ENCODE results near the gene ZBTB6. TPM values are rescaled to one million over a fixed set of nuclear protein-coding genes. Genes with fewer than 3 reads are reported as not detected.
A peak's percentile ranks its signal among the peaks of the same experiment; 100 is the strongest.

Gene ZBTB6
- total and polyA plus RNA-seq, 10 donors: 4.9 to 16.8 (median 11.1) TPM

DNA sequence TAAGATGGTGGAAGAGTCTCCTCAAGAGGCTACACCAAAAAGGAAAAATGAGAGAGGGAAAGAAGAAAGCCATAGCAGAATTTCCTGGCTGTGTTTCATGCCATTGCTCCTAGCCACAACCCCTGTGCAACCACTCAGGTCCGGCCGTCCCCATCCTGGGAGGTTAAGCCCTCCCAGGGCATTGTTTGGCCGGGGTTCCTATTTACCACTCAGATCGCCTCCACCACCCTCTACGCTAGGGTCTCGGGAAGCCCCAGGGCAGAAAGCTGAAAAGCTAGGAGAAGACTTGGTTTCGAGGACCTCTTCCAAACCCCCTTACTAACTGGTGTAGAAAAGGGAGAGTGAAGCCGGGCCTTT is 8.7 kb downstream of the ZBTB6 start:
- Histone ChIP-seq H3K27ac (peak overlapping the region; percentile 92 to 98 (median 96)), H3K27me3 (replicated peaks in 1 of 7) (no peaks in the 10 kb centered on the region), H3K36me3 (peaks cover 0 to 18% (median 7%) of the 10 kb centered on the region in 6 donors), H3K4me1 (peaks cover 25 to 61% (median 49%) of the 10 kb centered on the region in 6 donors), H3K4me3 (peak overlapping the region; percentile 62 to 93 (median 84)), H3K9me3 (no peaks in the 10 kb centered on the region)
- intact Hi-C loops (cut with DNase I; ENCODE audit: low total_unique reads): no loop called here
- DNase-seq: no peak
- TF ChIP-seq, protein P1, sequence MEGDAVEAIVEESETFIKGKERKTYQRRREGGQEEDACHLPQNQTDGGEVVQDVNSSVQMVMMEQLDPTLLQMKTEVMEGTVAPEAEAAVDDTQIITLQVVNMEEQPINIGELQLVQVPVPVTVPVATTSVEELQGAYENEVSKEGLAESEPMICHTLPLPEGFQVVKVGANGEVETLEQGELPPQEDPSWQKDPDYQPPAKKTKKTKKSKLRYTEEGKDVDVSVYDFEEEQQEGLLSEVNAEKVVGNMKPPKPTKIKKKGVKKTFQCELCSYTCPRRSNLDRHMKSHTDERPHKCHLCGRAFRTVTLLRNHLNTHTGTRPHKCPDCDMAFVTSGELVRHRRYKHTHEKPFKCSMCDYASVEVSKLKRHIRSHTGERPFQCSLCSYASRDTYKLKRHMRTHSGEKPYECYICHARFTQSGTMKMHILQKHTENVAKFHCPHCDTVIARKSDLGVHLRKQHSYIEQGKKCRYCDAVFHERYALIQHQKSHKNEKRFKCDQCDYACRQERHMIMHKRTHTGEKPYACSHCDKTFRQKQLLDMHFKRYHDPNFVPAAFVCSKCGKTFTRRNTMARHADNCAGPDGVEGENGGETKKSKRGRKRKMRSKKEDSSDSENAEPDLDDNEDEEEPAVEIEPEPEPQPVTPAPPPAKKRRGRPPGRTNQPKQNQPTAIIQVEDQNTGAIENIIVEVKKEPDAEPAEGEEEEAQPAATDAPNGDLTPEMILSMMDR (IDR thresholded peaks at IDR 0.05 in 8 of 11, conservative IDR thresholded peaks at IDR 0.05 in 3 of 11): no peak
- TF ChIP-seq POLR2AphosphoS5 (IDR thresholded peaks at IDR 0.05) (no peak), POLR2A (IDR thresholded peaks at IDR 0.05) (no peak)
- WGBS, 5 donors: 0 to 1% (median 0%) methylated on average over 7 to 8 of the region's 8 CpGs

DNA sequence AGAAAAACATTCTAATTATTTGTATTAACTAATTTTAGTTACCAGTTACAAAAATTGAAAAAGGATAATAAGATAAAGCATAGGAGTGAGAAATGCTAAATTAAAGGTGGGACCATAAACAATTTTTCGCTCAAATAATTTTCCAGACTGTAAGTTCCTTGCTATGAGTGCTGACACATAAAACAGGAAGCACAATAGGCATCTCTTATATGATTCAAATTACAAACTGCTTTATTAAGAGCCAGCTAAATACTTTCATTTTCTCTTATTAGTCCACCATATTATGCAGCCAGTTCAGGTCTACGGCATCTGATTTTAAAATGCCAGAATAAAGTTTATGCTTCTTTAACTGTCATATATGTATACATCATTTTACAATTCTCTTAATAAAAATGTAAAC is 12.3 kb downstream of the ZBTB6 start:
- DNase-seq: no peak
- Histone ChIP-seq H3K27me3 (replicated peaks in 1 of 7) (no peaks in the 10 kb centered on the region), H3K36me3 (peaks cover 0 to 28% (median 9%) of the 10 kb centered on the region in 6 donors), H3K27ac (peak overlapping the region; percentile 30 to 76 (median 68)), H3K9me3 (no peaks in the 10 kb centered on the region), H3K4me1 (peaks cover 31 to 92% (median 74%) of the 10 kb centered on the region in 6 donors), H3K4me3 (peak overlapping the region in 5 of 8 donors; percentile 1 to 86 (median 25))
- TF ChIP-seq, protein P1 (IDR thresholded peaks at IDR 0.05 in 8 of 11, conservative IDR thresholded peaks at IDR 0.05 in 3 of 11): no peak
- TF ChIP-seq POLR2AphosphoS5 (IDR thresholded peaks at IDR 0.05): no peak
- TF ChIP-seq POLR2A (IDR thresholded peaks at IDR 0.05): no peak
- 1 to 8% (median 6%) methylated on average over 2 of the region's 2 CpGs for WGBS, 5 donors
- intact Hi-C loops (cut with DNase I; ENCODE audit: low total_unique reads): no loop called here

DNA sequence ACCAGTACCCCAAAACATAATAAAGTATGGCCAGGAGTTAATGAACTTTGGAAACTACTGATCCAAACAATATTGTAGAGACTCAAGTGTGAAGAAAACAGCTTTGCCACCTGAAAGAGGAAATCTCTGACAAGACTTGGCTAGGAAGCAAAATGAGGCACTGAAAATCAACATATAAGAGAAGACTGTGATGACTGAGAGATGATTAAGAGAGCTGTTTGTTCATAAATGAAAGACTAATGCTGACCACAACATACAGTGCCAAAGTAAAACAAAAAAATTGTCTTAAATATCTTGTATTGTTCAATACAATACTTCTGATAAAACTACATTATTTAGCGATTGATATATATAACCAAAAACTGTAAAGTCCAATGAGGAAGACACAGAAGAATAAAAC is 15.2 kb downstream of the ZBTB6 start:
- intact Hi-C loops (cut with DNase I; ENCODE audit: low total_unique reads): no loop called here
- Histone ChIP-seq H3K36me3 (peaks cover 0 to 56% (median 30%) of the 10 kb centered on the region in 6 donors), H3K27ac (no peak overlapping the region), H3K27me3 (replicated peaks in 1 of 7) (no peaks in the 10 kb centered on the region), H3K4me3 (no peak overlapping the region), H3K4me1 (peaks cover 20 to 81% (median 59%) of the 10 kb centered on the region in 6 donors), H3K9me3 (no peaks in the 10 kb centered on the region)
- WGBS, 5 donors: 90 to 100% (median 93%) methylated on average over 1 of the region's 1 CpG
- TF ChIP-seq POLR2AphosphoS5 (IDR thresholded peaks at IDR 0.05): no peak
- TF ChIP-seq, protein P1 (IDR thresholded peaks at IDR 0.05 in 8 of 11, conservative IDR thresholded peaks at IDR 0.05 in 3 of 11): no peak
- no peak for TF ChIP-seq POLR2A (IDR thresholded peaks at IDR 0.05)
- no peak for DNase-seq

DNA sequence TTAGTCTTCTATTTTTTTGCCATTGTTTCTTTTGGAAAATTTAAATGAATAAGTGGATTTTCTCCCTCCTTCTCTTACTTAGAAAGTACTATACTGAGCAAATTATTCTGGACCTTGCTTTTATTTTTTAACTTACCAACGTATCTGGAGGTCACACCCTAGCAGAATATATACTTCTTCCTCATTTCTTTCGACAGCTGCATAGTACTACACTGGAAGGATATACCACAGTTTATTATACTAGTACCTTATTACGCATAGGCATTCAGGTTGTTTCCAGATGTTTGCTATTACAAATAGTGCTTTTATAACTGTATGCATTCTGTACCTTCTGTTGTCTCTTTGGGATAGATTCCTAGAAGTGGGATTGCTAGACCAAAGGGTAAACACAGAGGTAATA is 24.6 kb downstream of the ZBTB6 start:
- Histone ChIP-seq H3K27me3 (replicated peaks in 1 of 7) (no peaks in the 10 kb centered on the region), H3K4me1 (no peaks in the 10 kb centered on the region), H3K27ac (no peak overlapping the region), H3K36me3 (peaks cover 3 to 100% (median 79%) of the 10 kb centered on the region in 6 donors), H3K9me3 (no peaks in the 10 kb centered on the region), H3K4me3 (no peak overlapping the region)
- TF ChIP-seq, protein P1 (IDR thresholded peaks at IDR 0.05 in 8 of 11, conservative IDR thresholded peaks at IDR 0.05 in 3 of 11): no peak
- no peak for TF ChIP-seq POLR2AphosphoS5 (IDR thresholded peaks at IDR 0.05)
- no peak for TF ChIP-seq POLR2A (IDR thresholded peaks at IDR 0.05)
- WGBS, 5 donors: 52 to 83% (median 75%) methylated on average over 3 of the region's 3 CpGs
- no peak for DNase-seq
- intact Hi-C loops (cut with DNase I; ENCODE audit: low total_unique reads): no loop called here
